Esophagus squamous epithelium (tissue), 5 donors: ENCODE results near the gene LIPC. TPM values are rescaled to one million over a fixed set of nuclear protein-coding genes. Genes with fewer than 3 reads are reported as not detected.
A peak's percentile ranks its signal among the peaks of the same experiment; 100 is the strongest.

Source experiments
- DNase-seq: peaks from one replicate; lab custom pipeline; 2025; lab: John Stamatoyannopoulos, UW
- H3K27ac ChIP-seq, 4 donors: fragments of 200-600 bp; sonication (generic); one replicate each; pipeline ENCODE4 v1.5.1; 2016 to 2019; ENCODE audit warnings: mild to moderate bottlenecking in 1 of 4
- H3K27me3 ChIP-seq, 4 donors: fragments of 200-600 bp; sonication (generic); 1 replicate in 3 of 4; 2 replicates in 1 of 4; pipeline versions ENCODE4 v1.5.1 to v1.6.0; 2017 to 2021; ENCODE audit warnings: antibody characterized with exemption in 1 of 4
- H3K36me3 ChIP-seq, 3 donors: fragments of 200-600 bp; sonication (generic); one replicate each; pipeline ENCODE4 v1.5.1; 2016 to 2019
- H3K4me1 ChIP-seq, 3 donors: fragments of 200-600 bp; sonication (generic); one replicate each; pipeline ENCODE4 v1.5.1; 2017 to 2019
- H3K4me3 ChIP-seq, 4 donors: fragments of 200-600 bp; sonication (generic); 1 replicate in 3 of 4; 2 replicates in 1 of 4; pipeline ENCODE4 v1.5.1; 2016 to 2019; ENCODE audit warnings: mild to moderate bottlenecking in 2 of 4, moderate library complexity in 1 of 4
- H3K9me3 ChIP-seq, 3 donors: fragments of 200-600 bp; sonication (generic); one replicate each; pipeline ENCODE4 v1.5.1; 2016 to 2019
- POLR2A ChIP-seq, 4 donors: fragments of 450-650 bp; IDR thresholded peaks; one replicate each; pipeline ENCODE4 v1.6.1; 2017; ENCODE audit warnings: antibody characterized with exemption in 4 of 4, mild to moderate bottlenecking in 4 of 4, moderate library complexity in 3 of 4
- WGBS, 2 donors: methylation state at CpG; one replicate each; pipeline ENCODE4 v1.1.5; 2018; 5-methylcytosine and 5-hydroxymethylcytosine counted together
- intact Hi-C: fragments of 100-400 bp; cut with DNase I; formaldehyde crosslinking; loops from one replicate; pipeline ENCODE4 v1.15.0; 2022
- total RNA-seq, 4 donors: library from RNA; depleted of rRNA; stranded (reverse); fragments of >200 nt; gene quantifications; one replicate each; pipeline ENCODE4 v1.1.0, GENCODE V29; 2016
- TF ChIP-seq, protein P1 (sequence below), 6 experiments: fragments of 450-650 bp in 4 of 6; fragments of 200-600 bp in 2 of 6; sonication (generic) in 2 of 6; IDR thresholded peaks; one replicate each; pipeline ENCODE4 v1.5.1; 2016 to 2019; ENCODE audit warnings: antibody characterized with exemption in 6 of 6, mild to moderate bottlenecking in 4 of 6, moderate library complexity in 4 of 6
- donor health status: DM: yes; HTN: yes; CAD: no.

Gene LIPC
- total RNA-seq, 4 donors from 2014 or later: 0.27 to 1.1 (median 0.38) TPM; not detected in 1

DNA sequence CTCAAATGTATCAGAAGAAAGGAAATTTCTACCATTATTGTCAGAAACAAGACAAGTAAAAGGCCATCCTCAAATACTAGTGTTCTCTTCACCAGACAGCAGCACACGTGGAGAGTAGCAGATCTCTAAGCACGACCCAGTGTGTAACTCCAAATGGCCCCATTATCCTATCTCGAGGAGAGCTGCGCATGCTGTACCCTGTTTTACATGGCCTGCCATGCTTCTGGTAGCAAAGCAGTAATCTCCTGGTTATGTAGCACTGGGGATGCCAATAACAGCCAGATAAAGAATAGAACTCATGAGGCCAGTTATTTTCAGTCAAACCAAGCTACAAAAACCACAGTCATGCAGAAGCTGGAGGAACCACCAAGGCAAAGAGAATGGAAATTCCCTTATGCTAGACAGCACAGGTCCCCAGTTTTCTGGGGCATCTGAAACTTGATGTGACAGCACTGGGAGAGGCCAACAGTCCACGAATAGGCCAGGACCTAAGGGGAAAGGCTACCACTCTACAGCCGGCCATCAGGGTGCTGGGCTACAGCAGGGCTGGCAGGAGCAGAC, 73.0 kb downstream of the LIPC start:
- H3K9me3 ChIP-seq: no peaks in the 10 kb centered on the region
- 91 to 96% methylated on average over 5 to 6 of the region's 6 CpGs for WGBS, 2 donors
- H3K36me3 ChIP-seq: no peaks in the 10 kb centered on the region
- H3K27ac ChIP-seq: no peak overlapping the region
- no peak overlapping the region for H3K4me3 ChIP-seq
- no peaks in the 10 kb centered on the region for H3K27me3 ChIP-seq
- DNase-seq: no peak
- peaks cover 5 to 24% (median 17%) of the 10 kb centered on the region in 3 donors for H3K4me1 ChIP-seq
- intact Hi-C loops: no loop called here
- TF ChIP-seq, protein P1, sequence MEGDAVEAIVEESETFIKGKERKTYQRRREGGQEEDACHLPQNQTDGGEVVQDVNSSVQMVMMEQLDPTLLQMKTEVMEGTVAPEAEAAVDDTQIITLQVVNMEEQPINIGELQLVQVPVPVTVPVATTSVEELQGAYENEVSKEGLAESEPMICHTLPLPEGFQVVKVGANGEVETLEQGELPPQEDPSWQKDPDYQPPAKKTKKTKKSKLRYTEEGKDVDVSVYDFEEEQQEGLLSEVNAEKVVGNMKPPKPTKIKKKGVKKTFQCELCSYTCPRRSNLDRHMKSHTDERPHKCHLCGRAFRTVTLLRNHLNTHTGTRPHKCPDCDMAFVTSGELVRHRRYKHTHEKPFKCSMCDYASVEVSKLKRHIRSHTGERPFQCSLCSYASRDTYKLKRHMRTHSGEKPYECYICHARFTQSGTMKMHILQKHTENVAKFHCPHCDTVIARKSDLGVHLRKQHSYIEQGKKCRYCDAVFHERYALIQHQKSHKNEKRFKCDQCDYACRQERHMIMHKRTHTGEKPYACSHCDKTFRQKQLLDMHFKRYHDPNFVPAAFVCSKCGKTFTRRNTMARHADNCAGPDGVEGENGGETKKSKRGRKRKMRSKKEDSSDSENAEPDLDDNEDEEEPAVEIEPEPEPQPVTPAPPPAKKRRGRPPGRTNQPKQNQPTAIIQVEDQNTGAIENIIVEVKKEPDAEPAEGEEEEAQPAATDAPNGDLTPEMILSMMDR (IDR thresholded peaks at IDR 0.05): no peak
- TF ChIP-seq POLR2A (IDR thresholded peaks at IDR 0.05): no peak

DNA sequence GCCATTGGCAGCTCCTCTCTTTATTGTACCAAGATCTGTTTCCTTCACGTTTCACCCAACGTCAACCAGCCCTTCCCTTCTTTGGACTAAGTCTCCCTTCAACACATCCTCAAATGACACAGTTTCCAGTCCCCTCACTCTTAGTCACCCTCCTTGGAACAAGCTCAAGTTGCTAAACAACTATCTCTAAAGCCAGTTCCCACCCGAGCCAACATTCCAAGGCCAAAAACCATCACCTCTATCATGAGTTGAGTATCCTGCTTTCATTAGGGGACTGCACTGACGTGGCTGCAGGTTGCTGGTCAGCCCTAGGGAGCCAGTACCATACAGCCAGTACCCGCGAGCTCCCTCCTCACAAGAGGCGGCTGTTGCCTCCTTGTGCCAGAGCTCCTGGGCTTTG, 73.8 kb downstream of the LIPC start:
- intact Hi-C loops: no loop called here
- peak overlapping the region; percentile 61 to 72 (median 66) for H3K27ac ChIP-seq
- no peaks in the 10 kb centered on the region for H3K9me3 ChIP-seq
- DNase-seq: no peak
- 57 to 59% methylated on average over 3 to 5 of the region's 7 CpGs for WGBS, 2 donors
- no peak overlapping the region for H3K4me3 ChIP-seq
- H3K27me3 ChIP-seq: no peaks in the 10 kb centered on the region
- TF ChIP-seq, protein P1 (IDR thresholded peaks at IDR 0.05): no peak
- TF ChIP-seq POLR2A (IDR thresholded peaks at IDR 0.05): no peak
- H3K4me1 ChIP-seq: peaks cover 5 to 24% (median 17%) of the 10 kb centered on the region in 3 donors
- no peaks in the 10 kb centered on the region for H3K36me3 ChIP-seq

DNA sequence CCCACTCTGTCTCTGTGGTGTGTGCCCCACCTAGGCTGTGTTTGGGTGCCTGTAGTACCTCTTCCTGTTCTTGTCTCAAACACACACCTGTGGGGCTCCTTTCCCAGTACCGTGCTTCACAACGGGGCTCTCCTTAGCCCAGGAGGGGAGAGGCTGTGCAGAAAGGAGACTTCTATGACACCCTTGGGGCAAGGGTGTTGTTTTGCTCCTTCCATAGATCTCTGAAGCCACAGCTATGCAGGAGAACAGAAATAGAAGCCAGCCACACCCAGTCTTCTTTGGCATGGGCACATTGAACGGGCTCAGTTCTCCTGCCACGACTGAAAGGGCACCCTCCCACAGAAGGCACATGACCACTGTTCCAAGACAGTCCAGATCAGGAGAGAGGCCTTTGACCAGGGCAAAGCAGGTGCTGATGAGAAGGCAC, 74.3 kb downstream of the LIPC start:
- no peaks in the 10 kb centered on the region for H3K27me3 ChIP-seq
- TF ChIP-seq, protein P1 (IDR thresholded peaks at IDR 0.05): no peak
- TF ChIP-seq POLR2A (IDR thresholded peaks at IDR 0.05): no peak
- intact Hi-C loops: no loop called here
- 21 to 22% methylated on average over 2 to 3 of the region's 4 CpGs for WGBS, 2 donors
- H3K4me1 ChIP-seq: peaks cover 5 to 24% (median 17%) of the 10 kb centered on the region in 3 donors
- H3K27ac ChIP-seq: peak overlapping the region; percentile 61 to 72 (median 66)
- no peak for DNase-seq
- no peak overlapping the region for H3K4me3 ChIP-seq
- H3K9me3 ChIP-seq: no peaks in the 10 kb centered on the region
- no peaks in the 10 kb centered on the region for H3K36me3 ChIP-seq

DNA sequence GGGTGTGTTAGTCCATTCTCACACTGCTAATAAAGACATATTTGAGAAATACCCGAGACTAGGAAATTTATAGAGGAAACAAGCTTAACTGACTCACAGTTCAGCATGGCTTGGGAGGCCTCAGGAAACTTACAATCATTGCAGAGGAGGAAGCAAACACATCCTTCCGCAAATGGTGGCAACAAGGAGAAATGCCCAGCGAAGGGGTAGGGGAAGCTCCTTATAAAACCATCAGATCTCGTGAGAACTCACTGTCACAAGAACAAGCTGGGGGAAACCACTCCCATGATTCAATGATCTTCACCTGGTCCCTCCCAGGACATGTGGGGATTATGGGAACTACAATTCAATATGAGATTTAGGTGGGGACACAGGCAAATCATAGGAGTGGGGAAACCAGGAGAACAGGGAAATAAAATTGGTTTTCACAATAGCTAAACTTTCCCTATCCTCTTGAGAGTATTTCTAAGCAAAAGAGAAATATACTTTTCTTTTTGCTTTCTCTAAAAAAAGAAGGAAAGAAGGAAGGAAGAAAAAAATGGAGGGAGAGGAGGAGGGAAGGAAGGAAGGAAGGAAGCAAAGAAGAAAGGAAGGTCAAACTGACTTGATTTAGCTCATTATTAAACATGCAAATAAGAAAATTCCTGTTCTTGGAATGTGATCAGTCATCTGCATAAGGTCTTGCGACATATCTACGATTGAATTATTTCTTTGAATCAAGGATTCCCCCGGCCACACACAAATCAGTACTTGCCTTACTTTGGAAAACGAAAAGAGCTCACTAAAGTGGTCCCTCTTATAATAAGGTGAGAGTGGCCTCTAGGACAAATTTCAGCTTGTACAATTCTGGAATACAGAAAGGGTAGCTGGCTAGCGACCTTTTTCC, 75.2 kb downstream of the LIPC start:
- WGBS, 2 donors: 53 to 64% methylated on average over 8 to 9 of the region's 9 CpGs
- no peak for DNase-seq
- peak overlapping the region in 3 of 4 donors; percentile 62 to 72 (median 70) for H3K27ac ChIP-seq

More for the DNA sequence above, 75.2 kb downstream of the LIPC start:
- TF ChIP-seq, protein P1 (IDR thresholded peaks at IDR 0.05): peak in 1 of 6 experiments; percentile 18
- TF ChIP-seq POLR2A (IDR thresholded peaks at IDR 0.05): no peak
- H3K4me3 ChIP-seq: no peak overlapping the region
- no peaks in the 10 kb centered on the region for H3K27me3 ChIP-seq
- H3K36me3 ChIP-seq: no peaks in the 10 kb centered on the region
- H3K9me3 ChIP-seq: no peaks in the 10 kb centered on the region
- intact Hi-C loops: no loop called here
- peaks cover 5 to 24% (median 17%) of the 10 kb centered on the region in 3 donors for H3K4me1 ChIP-seq
